Measurements from ENCODE around the gene CA10. TPM values are rescaled to one million over a fixed set of nuclear protein-coding genes. Genes with fewer than 3 reads are reported as not detected.

Gene CA10
- total and polyA plus RNA-seq, 5 experiments from 2014 or later: not detected

- H3K27ac Mint-ChIP-seq: no peak overlapping the region
- POLR2A ChIA-PET: no interaction called here
- ATAC-seq: no peak
- H3K4me3 Mint-ChIP-seq: no peak overlapping the region
- H3K9me3 Mint-ChIP-seq: no peaks in the 10 kb centered on the region
- no peak for DNase-seq
- H3K27me3 Mint-ChIP-seq: peaks cover 7 to 38% (median 14%) of the 10 kb centered on the region in 5 donors
- H3K36me3 Mint-ChIP-seq: no peaks in the 10 kb centered on the region
- no peaks in the 10 kb centered on the region for H3K4me1 Mint-ChIP-seq
Measured at GRCh38 chr17:51653878-51654277, 504.6 kb downstream of the CA10 start.

DNA sequence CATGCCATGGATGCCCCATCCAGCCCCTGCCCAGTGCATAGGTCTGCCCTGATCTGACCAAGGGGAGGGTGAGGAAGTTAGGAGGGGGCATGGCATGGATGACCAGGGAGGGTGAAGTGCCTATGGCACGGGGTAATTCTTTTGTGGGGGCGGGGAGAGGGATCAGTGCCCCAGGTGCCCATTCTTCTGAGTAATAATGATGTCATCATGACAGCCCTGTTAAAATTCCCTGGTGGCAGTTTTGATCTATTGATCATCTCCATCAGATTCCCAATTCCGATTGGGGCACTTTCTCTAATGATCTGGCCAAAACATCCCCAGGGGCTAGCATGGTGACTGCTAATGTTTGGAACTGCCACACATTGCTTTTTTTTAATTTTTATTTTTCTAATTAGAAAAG lies 506.0 kb downstream of the CA10 start:
- Mint-ChIP-seq H3K27me3 (peaks cover 8 to 28% (median 10%) of the 10 kb centered on the region in 5 donors), H3K27ac (no peak overlapping the region), H3K4me3 (no peak overlapping the region), H3K4me1 (no peaks in the 10 kb centered on the region), H3K36me3 (no peaks in the 10 kb centered on the region), H3K9me3 (no peaks in the 10 kb centered on the region)
- ATAC-seq: no peak
- POLR2A ChIA-PET: no interaction called here
- no peak for DNase-seq

- no peaks in the 10 kb centered on the region for H3K36me3 Mint-ChIP-seq
- ATAC-seq: no peak
- H3K9me3 Mint-ChIP-seq: no peaks in the 10 kb centered on the region
- no peak overlapping the region for H3K27ac Mint-ChIP-seq
- peaks cover 8 to 28% (median 15%) of the 10 kb centered on the region in 5 donors for H3K27me3 Mint-ChIP-seq
- no peaks in the 10 kb centered on the region for H3K4me1 Mint-ChIP-seq
- POLR2A ChIA-PET: no interaction called here
- H3K4me3 Mint-ChIP-seq: no peak overlapping the region
- DNase-seq: no peak
Measured at GRCh38 chr17:51651513-51652298, 506.8 kb downstream of the CA10 start.

GRCh38 chr17:51650772-51651171 lies 507.7 kb downstream of the CA10 start:
- POLR2A ChIA-PET: no interaction called here
- Mint-ChIP-seq H3K9me3 (no peaks in the 10 kb centered on the region), H3K27ac (no peak overlapping the region), H3K36me3 (no peaks in the 10 kb centered on the region), H3K27me3 (peaks cover 9 to 28% (median 19%) of the 10 kb centered on the region in 5 donors), H3K4me1 (no peaks in the 10 kb centered on the region), H3K4me3 (no peak overlapping the region)
- ATAC-seq: no peak
- DNase-seq: no peak

- ATAC-seq: no peak
- no peaks in the 10 kb centered on the region for H3K4me1 Mint-ChIP-seq
Measured at GRCh38 chr17:51650202-51650601, 508.3 kb downstream of the CA10 start.

GRCh38 chr17:51647826-51648225 lies 510.7 kb downstream of the CA10 start:
- ATAC-seq (no peak), DNase-seq (no peak)
- Mint-ChIP-seq H3K27ac (no peak overlapping the region), H3K27me3 (peaks cover 20 to 38% (median 33%) of the 10 kb centered on the region in 5 donors), H3K4me3 (no peak overlapping the region), H3K9me3 (peaks cover 0 to 2% (median 0%) of the 10 kb centered on the region in 9 donors), H3K4me1 (no peaks in the 10 kb centered on the region), H3K36me3 (no peaks in the 10 kb centered on the region)
- POLR2A ChIA-PET: no interaction called here

More at GRCh38 chr17:51650202-51650601, 508.3 kb downstream of the CA10 start:
- no peaks in the 10 kb centered on the region for H3K36me3 Mint-ChIP-seq
- POLR2A ChIA-PET: no interaction called here
- no peaks in the 10 kb centered on the region for H3K9me3 Mint-ChIP-seq
- H3K27ac Mint-ChIP-seq: no peak overlapping the region
- peaks cover 12 to 29% (median 21%) of the 10 kb centered on the region in 5 donors for H3K27me3 Mint-ChIP-seq
- DNase-seq: no peak
- H3K4me3 Mint-ChIP-seq: no peak overlapping the region

DNA sequence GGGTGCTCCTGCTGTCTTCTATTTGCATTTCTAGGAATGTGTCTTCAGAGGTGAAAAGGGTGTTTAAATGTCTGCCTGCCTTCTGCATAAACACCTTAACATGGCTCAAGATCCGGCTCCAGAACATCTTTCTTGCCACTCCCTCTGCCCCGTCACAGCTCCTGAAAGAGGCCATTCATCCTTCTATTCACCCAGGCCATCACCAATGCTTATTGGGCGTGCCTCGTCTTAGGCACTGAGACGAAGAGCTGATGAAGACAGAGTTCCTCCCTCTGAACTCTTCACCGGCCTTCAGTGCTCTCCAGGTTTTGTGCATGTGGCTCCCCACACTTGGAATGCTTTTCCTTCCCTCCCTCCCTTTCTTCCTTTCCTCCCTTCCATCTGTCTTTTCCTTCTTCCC lies 511.4 kb downstream of the CA10 start:
- Mint-ChIP-seq H3K4me3 (no peak overlapping the region), H3K4me1 (no peaks in the 10 kb centered on the region), H3K9me3 (peaks cover 0 to 2% (median 0%) of the 10 kb centered on the region in 9 donors), H3K27ac (no peak overlapping the region), H3K27me3 (peaks cover 20 to 38% (median 33%) of the 10 kb centered on the region in 5 donors), H3K36me3 (no peaks in the 10 kb centered on the region)
- no peak for DNase-seq
- POLR2A ChIA-PET: no interaction called here
- ATAC-seq: no peak

DNA sequence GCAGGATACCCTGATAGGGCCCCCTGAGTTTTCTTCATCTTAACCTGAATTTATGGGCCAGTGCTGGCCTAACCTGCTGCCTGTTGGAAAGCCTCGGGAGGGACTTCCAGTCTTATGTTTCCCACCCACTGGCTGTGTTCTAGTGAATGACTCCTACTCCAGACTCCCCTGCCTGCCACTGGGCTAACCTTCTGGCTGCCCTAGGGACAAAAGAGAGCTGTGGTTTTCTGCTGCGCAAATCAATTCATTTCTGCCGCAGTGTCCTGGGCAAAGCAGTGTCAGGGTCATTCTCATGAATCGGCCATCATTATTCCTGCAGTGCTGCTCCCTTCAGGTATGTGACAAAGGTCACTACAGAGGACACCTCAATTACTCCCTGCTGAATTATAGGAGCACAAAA lies 512.0 kb downstream of the CA10 start:
- Mint-ChIP-seq H3K4me3 (no peak overlapping the region), H3K27me3 (peaks cover 20 to 36% (median 33%) of the 10 kb centered on the region in 5 donors), H3K27ac (no peak overlapping the region), H3K4me1 (no peaks in the 10 kb centered on the region), H3K9me3 (peaks cover 0 to 2% (median 0%) of the 10 kb centered on the region in 9 donors), H3K36me3 (no peaks in the 10 kb centered on the region)
- POLR2A ChIA-PET: no interaction called here
- no peak for DNase-seq
- ATAC-seq: no peak

- POLR2A ChIA-PET: no interaction called here
- Mint-ChIP-seq H3K9me3 (peaks cover 0 to 2% (median 0%) of the 10 kb centered on the region in 9 donors), H3K4me3 (no peak overlapping the region), H3K4me1 (no peaks in the 10 kb centered on the region), H3K27ac (no peak overlapping the region), H3K36me3 (no peaks in the 10 kb centered on the region), H3K27me3 (peaks cover 18 to 37% (median 24%) of the 10 kb centered on the region in 5 donors)
- DNase-seq: no peak
- no peak for ATAC-seq
Measured at GRCh38 chr17:51645056-51645455, 513.5 kb downstream of the CA10 start.

- no peak for DNase-seq
- Mint-ChIP-seq H3K27ac (no peak overlapping the region), H3K4me1 (no peaks in the 10 kb centered on the region), H3K27me3 (peaks cover 20 to 32% (median 22%) of the 10 kb centered on the region in 5 donors), H3K36me3 (no peaks in the 10 kb centered on the region), H3K9me3 (peaks cover 0 to 2% (median 0%) of the 10 kb centered on the region in 9 donors), H3K4me3 (no peak overlapping the region)
- POLR2A ChIA-PET: no interaction called here
- no peak for ATAC-seq
Measured at GRCh38 chr17:51643702-51644490, 514.6 kb downstream of the CA10 start.

GRCh38 chr17:51642029-51642428 lies 516.5 kb downstream of the CA10 start:
- DNase-seq (no peak), ATAC-seq (no peak)
- peaks cover 0 to 2% (median 0%) of the 10 kb centered on the region in 9 donors for H3K9me3 Mint-ChIP-seq
- H3K36me3 Mint-ChIP-seq: no peaks in the 10 kb centered on the region
- peaks cover 18 to 39% (median 20%) of the 10 kb centered on the region in 5 donors for H3K27me3 Mint-ChIP-seq
- H3K4me1 Mint-ChIP-seq: no peaks in the 10 kb centered on the region
- POLR2A ChIA-PET: no interaction called here
- H3K27ac Mint-ChIP-seq: no peak overlapping the region
- no peak overlapping the region for H3K4me3 Mint-ChIP-seq

- DNase-seq: peak in 1 of 10 donors; percentile 6
- Mint-ChIP-seq H3K4me1 (no peaks in the 10 kb centered on the region), H3K9me3 (peaks cover 0 to 2% (median 0%) of the 10 kb centered on the region in 9 donors), H3K27ac (peak overlapping the region in 1 of 10 donors; percentile 42), H3K27me3 (peaks cover 10 to 30% (median 19%) of the 10 kb centered on the region in 5 donors), H3K4me3 (no peak overlapping the region), H3K36me3 (no peaks in the 10 kb centered on the region)
- POLR2A ChIA-PET: no interaction called here
- no peak for ATAC-seq
Measured at GRCh38 chr17:51640108-51640622, 518.3 kb downstream of the CA10 start.

GRCh38 chr17:51638971-51639370 lies 519.5 kb downstream of the CA10 start:
- peaks cover 8 to 22% (median 15%) of the 10 kb centered on the region in 5 donors for H3K27me3 Mint-ChIP-seq
- H3K36me3 Mint-ChIP-seq: no peaks in the 10 kb centered on the region
- DNase-seq: no peak
- POLR2A ChIA-PET: no interaction called here
- H3K27ac Mint-ChIP-seq: no peak overlapping the region
- ATAC-seq: no peak
- no peaks in the 10 kb centered on the region for H3K4me1 Mint-ChIP-seq
- no peak overlapping the region for H3K4me3 Mint-ChIP-seq
- peaks cover 0 to 2% (median 0%) of the 10 kb centered on the region in 9 donors for H3K9me3 Mint-ChIP-seq

All from naive thymus-derived CD8-positive, alpha-beta T cell (primary cell).